DND-41 (cell line): ENCODE results near the gene RELN.

Experiments
- ATAC-seq: fragments of 200-7000 bp; cut with Tn5 transposase; 3 replicates; pipeline ENCODE4 v1.9.1; 2021; ENCODE audit warnings: low read depth; ENCODE audit not compliant: insufficient read depth
- DNase-seq: peaks from one replicate; pipeline ENCODE4 v3.0.0-alpha.2; 2020
- H2AFZ ChIP-seq: 2 replicates; pipeline ENCODE4 v1.6.0; 2012; ENCODE audit warnings: low read depth, low read length
- H3K27ac ChIP-seq: 2 replicates; pipeline ENCODE4 v1.5.1; 2012; ENCODE audit warnings: low read length, inconsistent platforms
- H3K27me3 ChIP-seq: fragments of 200-600 bp; sonication (generic); 2 replicates; pipeline ENCODE4 v1.6.0; 2012; ENCODE audit warnings: low read length, mild to moderate bottlenecking, inconsistent platforms; ENCODE audit not compliant: insufficient read depth, poor library complexity
- H3K36me3 ChIP-seq: 2 replicates; pipeline ENCODE4 v1.5.1; 2012; ENCODE audit warnings: low read length, inconsistent platforms; ENCODE audit not compliant: insufficient read depth
- H3K4me1 ChIP-seq: 2 replicates; pipeline ENCODE4 v1.5.1; 2012; ENCODE audit warnings: mild to moderate bottlenecking, low read length; ENCODE audit not compliant: insufficient read depth
- H3K4me2 ChIP-seq: 2 replicates; pipeline ENCODE4 v1.6.0; 2012; ENCODE audit warnings: mild to moderate bottlenecking, moderate library complexity, low read length, inconsistent platforms; ENCODE audit not compliant: insufficient read depth
- H3K4me3 ChIP-seq, 2 experiments: fragments of 200-600 bp in 1 of 2; shearing (Covaris generic) in 1 of 2; 2 replicates each; pipeline ENCODE4 v1.5.1; 2012 to 2016; ENCODE audit warnings: inconsistent platforms in 2 of 2, low read length in 2 of 2, mild to moderate bottlenecking in 2 of 2, low read depth in 1 of 2, moderate library complexity in 1 of 2
- H3K79me2 ChIP-seq: 2 replicates; pipeline ENCODE4 v1.6.0; 2012; ENCODE audit warnings: low read length, inconsistent platforms; ENCODE audit not compliant: insufficient read depth
- H3K9ac ChIP-seq: 2 replicates; pipeline ENCODE4 v1.6.0; 2012; ENCODE audit warnings: low read depth, mild to moderate bottlenecking, inconsistent platforms, low read length, moderate library complexity
- H3K9me3 ChIP-seq: 2 replicates; pipeline ENCODE4 v1.5.1; 2012; ENCODE audit warnings: low read length, moderate library complexity, mild to moderate bottlenecking, inconsistent platforms; ENCODE audit not compliant: insufficient read depth, severe bottlenecking
- H4K20me1 ChIP-seq: 2 replicates; pipeline ENCODE4 v1.6.0; 2012; ENCODE audit warnings: low read length; ENCODE audit not compliant: insufficient read depth
- CTCF ChIP-seq: IDR thresholded peaks from 2 replicates; pipeline ENCODE4 v1.5.1; 2012; ENCODE audit warnings: borderline replicate concordance, low read length, moderate library complexity, mild to moderate bottlenecking; ENCODE audit not compliant: poor library complexity, severe bottlenecking; ENCODE audit errors: extremely low read depth
- EZH2 ChIP-seq: IDR thresholded peaks from 3 replicates; pipeline ENCODE4 v1.6.1; 2012; ENCODE audit warnings: borderline replicate concordance, low read depth, mild to moderate bottlenecking, moderate library complexity, low read length, inconsistent platforms; ENCODE audit not compliant: severe bottlenecking

Gene RELN

GRCh38 chr7:103593691-103594090, 395.8 kb downstream of the RELN start:
- Histone ChIP-seq H3K4me3 (no peak overlapping the region), H3K9ac (no peak overlapping the region), H4K20me1 (no peaks in the 10 kb centered on the region), H3K9me3 (no peaks in the 10 kb centered on the region), H2AFZ (no peak overlapping the region), H3K4me1 (no peaks in the 10 kb centered on the region), H3K27ac (no peak overlapping the region), H3K36me3 (no peaks in the 10 kb centered on the region), H3K4me2 (no peak overlapping the region), H3K27me3 (peaks cover 19% of the 10 kb centered on the region), H3K79me2 (no peaks in the 10 kb centered on the region)
- ATAC-seq = no peak
- no peak for TF ChIP-seq CTCF
- TF ChIP-seq EZH2 = no peak
- DNase-seq = no peak

- TF ChIP-seq EZH2 (no peak), CTCF (no peak)
- no peak for ATAC-seq
- Histone ChIP-seq H3K27me3 (peaks cover 15% of the 10 kb centered on the region), H3K9ac (no peak overlapping the region), H3K36me3 (no peaks in the 10 kb centered on the region), H3K9me3 (no peaks in the 10 kb centered on the region), H3K4me2 (no peak overlapping the region), H3K4me3 (no peak overlapping the region), H4K20me1 (no peaks in the 10 kb centered on the region), H3K4me1 (no peaks in the 10 kb centered on the region), H3K27ac (no peak overlapping the region), H3K79me2 (no peaks in the 10 kb centered on the region), H2AFZ (no peak overlapping the region)
- DNase-seq = no peak
Observed at GRCh38 chr7:103592844-103593243, 396.6 kb downstream of the RELN start.

GRCh38 chr7:103592187-103592586, 397.3 kb downstream of the RELN start:
- Histone ChIP-seq H3K27ac (no peak overlapping the region), H3K36me3 (no peaks in the 10 kb centered on the region), H2AFZ (no peak overlapping the region), H3K9ac (no peak overlapping the region), H3K27me3 (peaks cover 15% of the 10 kb centered on the region), H4K20me1 (no peaks in the 10 kb centered on the region), H3K4me1 (no peaks in the 10 kb centered on the region), H3K79me2 (no peaks in the 10 kb centered on the region), H3K4me2 (no peak overlapping the region), H3K9me3 (no peaks in the 10 kb centered on the region), H3K4me3 (no peak overlapping the region)
- TF ChIP-seq EZH2 (no peak), CTCF (no peak)
- DNase-seq (no peak), ATAC-seq (no peak)

- no peak overlapping the region for H2AFZ ChIP-seq
- ATAC-seq (no peak), DNase-seq (no peak)
- no peak overlapping the region for H3K9ac ChIP-seq
- H4K20me1 ChIP-seq = no peaks in the 10 kb centered on the region
- H3K27ac ChIP-seq = no peak overlapping the region
- H3K9me3 ChIP-seq = no peaks in the 10 kb centered on the region
- H3K36me3 ChIP-seq = no peaks in the 10 kb centered on the region
- no peaks in the 10 kb centered on the region for H3K79me2 ChIP-seq
- no peak overlapping the region for H3K4me2 ChIP-seq
- H3K4me3 ChIP-seq = no peak overlapping the region
- no peak for TF ChIP-seq CTCF
- TF ChIP-seq EZH2 = no peak
- H3K4me1 ChIP-seq = no peaks in the 10 kb centered on the region
- H3K27me3 ChIP-seq = no peaks in the 10 kb centered on the region
Observed at GRCh38 chr7:103580031-103580430, 409.4 kb downstream of the RELN start.
